ENCODE measurements around the gene RANBP10.
A peak's percentile ranks its signal among the peaks of the same experiment; 100 is the strongest.
"Not testable (repeated sequence)": the region's sequence is repeated elsewhere in the genome, so short reads cannot be mapped to it uniquely, and the experiment has no call there.

RANBP10 gene

DNA sequence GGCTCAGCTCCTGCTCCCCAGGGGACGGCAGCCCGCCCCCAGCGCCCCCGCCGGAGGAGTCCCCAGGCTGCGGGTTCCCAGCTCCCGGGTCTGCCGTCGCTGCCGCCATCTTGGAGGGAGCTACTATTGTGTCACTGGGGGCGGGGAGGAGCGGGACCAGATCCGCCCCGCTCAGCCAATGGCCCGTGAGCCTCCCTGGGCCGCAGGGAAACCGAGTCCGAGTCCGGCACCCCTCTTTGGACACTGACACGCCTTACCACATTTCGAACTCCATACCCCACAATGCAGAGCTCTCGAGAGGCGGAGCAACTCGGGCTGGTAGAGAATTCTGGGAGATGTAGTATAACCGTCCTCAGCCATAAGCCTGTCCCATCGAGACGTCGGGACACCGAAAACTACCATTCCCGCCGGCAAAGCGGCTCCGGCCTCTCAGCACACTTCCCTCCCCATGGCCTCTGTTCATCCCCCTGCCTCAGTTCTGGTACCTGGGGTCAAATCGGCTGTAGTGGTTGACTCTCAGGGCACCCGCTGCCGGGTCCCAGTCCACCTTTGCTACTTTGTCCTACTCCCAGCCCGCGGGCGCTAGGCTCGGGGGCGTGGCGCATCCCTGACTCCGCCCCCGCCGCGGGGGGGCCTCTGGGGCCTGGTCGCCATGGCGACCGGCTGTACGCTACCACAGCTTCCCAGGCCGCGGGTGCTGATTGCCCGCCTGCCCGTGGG lies at the start of gene RANBP10, which contains the start of gene TSNAXIP1:
RANBP10 (minus strand) TSS at position 133 of the 720 bp plus-strand sequence; CDS start at position 109, 24 bp downstream.
TSNAXIP1 (plus strand) TSS at position 462 of the 720 bp plus-strand sequence. CDS start 261 bp downstream, outside the sequence.
- peak; percentile 85 for DNase-seq (ENCODE audit: low read depth)

DNA sequence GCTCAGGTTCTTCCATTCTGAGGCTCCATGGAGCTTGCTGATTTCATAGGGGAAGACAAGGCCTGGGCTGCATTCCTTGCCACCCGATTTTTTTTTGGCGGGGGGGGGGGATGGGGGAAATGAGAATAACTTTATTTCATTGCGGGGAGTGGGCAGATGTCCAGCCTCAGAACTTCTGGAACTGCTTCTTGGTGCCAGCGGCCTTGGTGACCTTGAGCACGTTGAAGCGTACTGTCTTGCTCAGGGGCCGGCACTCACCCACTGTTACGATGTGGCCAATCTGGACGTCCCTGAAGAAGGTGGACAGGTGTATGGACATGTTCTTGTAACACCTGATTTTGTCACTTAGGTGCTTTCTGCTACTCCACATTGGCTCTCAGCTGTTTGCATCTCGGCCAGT lies 49.4 kb upstream of the RANBP10 start:
- DNase-seq (ENCODE audit: low read depth): no peak

DNA sequence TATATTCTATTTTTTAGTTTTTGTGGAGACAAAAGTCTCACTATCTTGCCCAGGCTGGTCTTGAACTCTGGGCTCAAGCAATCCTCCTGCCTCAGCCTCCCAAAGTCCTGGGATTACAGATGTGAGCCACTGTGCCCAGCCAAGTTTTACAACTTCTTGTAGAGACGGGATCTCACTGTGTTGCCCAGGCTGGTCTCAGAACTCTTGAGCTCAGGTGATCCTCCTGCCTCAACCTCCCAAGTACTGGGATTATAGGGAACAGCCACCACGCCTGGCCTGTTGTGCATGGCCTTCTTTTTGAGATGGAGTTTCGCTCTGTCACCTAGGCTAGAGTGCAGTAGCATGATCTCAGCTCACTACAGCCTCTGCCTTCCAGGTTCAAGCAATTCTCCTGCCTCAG lies 47.3 kb upstream of the RANBP10 start:
- no peak for DNase-seq (ENCODE audit: low read depth)

DNA sequence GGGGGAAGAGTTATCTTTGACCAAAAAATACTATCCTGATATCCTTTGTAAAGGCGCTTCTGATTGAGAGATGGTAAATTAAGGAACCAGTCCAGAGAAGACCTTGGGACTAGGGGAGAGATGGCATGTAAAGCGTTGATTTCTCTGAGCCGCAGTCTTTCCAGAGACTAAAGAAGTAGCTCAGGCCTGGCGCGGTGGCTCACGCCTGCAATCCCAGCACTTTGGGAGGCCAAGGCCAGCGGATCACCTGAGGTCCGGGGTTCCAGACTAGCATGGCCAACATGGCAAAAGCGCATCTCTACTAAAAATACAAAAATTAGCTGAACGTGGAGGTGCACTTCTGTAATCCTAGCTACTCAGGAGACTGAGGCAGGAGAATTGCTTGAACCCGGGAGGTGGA lies 41.8 kb upstream of the RANBP10 start:
- DNase-seq (ENCODE audit: low read depth): no peak

DNA sequence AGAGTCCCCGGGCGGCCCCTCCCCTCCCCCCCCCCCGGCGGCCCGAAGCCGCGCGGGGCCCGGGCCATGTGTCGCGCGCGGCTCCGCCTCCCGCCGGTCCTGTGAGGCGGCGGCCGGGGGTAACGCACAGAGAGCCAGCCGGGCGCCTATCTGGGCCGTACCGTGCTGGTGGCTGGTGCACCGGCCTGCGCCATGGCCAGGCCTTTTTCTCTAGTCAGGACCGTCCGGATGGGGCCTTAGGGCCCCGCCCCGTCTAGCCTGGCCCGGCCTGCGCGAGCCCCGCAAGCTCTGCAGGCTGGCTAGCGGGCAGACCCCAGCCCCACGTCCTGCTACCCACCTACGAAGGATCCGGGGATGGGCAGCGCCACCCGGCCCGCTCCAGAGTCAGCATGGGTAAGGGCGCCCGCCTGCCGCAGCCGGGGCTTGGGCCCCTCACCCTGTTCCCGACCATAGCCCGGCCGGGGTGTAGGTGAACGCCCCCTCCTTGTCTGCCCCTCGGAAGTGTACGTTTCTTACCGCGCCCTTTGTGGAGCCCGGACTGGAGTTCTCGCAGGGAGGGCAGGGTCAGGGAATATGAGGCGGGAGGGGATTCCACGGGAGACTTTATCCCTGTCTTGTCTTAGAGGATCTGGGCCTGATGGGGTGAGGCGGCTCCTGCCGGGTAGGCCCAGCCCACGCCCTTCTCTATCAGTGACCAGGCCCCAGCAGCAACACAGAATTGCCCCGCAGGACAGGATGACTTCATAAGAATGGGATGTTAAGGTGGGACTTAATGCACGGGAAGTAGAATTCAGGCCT lies 40.9 kb upstream of the RANBP10 start, which contains the start of gene CENPT:
CENPT (minus strand) TSS at position 630 of the 798 bp plus-strand sequence. CDS start 13,834 bp downstream, outside the sequence.
- no peak for DNase-seq (ENCODE audit: low read depth)

DNA sequence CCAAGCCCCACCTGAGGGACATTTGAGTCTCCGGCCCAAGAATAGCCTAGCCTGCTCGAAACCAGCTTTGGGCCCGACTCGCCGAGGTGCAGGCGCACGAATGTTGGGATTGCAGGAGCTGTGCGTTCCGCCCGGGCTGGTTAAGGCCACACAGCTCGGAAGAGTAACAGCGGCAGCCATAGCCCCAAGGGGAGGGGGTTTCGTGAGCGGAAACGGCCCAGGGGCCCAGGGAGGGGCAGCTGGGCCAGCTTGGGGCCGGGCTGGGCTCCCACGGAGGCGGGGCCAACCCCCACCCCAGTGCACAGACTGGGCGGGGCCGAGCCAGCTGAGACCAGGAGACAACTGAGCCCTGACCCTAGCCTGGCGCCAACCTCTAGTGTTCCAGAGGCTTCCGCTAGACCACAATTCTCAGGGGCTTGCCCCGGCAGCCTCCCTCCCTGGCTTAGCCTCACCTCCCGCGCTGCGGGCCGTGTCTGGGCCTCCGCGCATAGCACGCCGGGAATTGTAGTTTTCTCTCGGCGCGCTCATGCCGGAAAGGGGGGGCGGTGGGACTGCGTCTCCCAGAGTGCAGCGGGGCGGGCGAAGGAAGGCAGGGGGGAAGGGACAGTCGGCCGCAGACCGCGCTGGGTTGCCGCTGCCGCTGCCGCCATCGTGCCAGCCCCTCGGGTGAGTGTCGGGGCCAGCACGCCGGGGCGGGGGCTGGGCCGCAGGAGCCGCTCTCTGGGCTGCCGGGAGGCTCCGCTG lies 40.1 kb upstream of the RANBP10 start, which contains the start of gene NUTF2:
NUTF2 (plus strand) TSS at position 614 of the 744 bp plus-strand sequence. CDS start 18,198 bp downstream, outside the sequence.
- peak; percentile 93 for DNase-seq (ENCODE audit: low read depth)

DNA sequence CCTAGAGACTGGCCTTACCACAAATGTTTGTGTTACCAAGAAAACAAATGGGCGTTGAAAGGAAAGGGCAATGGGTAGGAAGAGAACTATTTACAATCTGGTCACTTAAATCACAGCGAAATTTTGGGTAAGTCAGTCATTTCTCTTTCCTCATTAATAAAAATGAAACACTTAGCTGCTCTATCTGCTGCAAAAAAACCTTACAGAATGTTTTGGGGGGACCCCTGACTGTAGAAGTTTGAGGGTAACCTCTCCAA lies 39.6 kb upstream of the RANBP10 start:
- no peak for DNase-seq (ENCODE audit: low read depth)

DNA sequence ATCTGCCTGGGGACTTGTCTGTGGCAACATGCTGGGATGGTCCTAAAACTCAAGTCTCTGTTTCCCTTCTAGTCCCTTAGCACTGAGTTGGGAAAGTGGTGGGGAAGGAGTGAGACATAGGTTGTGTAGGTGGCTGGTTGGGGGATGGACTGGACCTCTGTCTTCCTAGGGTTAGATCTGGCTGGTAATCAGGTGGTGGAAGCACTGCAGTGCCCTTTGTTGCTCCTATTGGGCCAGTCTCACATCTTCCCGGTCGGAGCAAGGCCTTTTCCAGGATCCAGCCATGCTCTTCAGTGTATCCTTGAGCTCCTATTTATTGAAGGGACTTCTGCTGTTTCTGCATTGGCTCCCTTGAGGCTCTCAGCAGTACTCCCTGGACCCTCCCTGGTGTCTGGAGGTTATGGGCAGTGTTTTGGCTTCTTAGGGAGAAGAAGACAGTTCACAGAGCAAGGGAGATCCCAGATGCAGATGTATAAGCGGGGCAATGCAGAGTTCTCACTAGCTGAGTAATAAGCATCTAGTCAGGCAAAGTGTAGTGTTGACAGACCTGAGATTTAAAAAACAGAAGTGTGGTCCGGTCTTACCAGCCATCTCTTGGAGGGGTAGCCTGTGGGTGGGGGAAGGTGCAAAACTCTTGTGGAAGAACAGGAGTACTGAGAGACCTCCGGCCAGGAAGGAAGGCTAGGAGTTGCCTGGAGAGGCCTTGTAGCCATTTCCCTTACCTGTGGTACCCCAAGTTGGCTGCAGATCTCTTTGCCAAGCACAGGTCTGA lies 39.1 kb upstream of the RANBP10 start:
- no peak for DNase-seq (ENCODE audit: low read depth)

DNA sequence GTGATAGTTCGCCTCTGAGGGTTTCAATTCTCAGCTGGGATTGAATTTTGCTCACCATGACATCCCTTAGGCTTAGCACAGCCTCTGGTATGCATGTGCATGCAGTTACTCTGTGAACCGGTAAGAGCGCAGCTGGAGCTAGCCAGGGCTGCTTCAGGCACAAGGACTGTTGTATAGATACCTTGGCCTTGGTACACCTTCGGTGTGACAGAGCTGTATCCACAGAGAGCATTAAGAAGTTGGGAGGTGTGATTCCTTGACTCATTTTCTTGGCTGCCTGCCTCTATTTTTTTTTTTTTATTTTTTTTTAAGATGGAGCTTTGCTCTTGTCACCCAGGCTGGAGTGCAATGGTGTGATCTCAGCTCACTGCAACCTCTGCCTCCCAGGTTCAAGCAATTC lies 38.1 kb upstream of the RANBP10 start:
- DNase-seq (ENCODE audit: low read depth): no peak

DNA sequence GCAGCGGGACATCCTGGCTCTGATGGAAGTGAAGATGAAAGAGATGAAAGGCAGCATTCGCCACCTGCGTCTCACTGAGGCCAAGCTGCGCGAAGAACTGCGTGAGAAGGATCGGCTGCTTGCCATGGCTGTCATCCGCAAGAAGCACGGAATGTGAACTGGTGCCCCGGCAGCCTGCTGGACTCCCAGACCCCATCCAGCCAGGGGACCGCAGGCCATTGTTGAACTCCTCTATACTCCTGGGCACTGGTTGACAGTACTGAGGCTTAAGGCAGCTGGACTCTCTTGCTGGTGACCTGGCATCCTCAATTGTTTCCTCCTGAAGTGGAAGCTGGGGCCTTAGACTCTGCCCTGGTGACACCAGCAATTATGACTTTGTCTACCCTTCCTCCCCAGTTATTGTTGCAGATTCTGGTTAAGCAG lies 37.0 kb upstream of the RANBP10 start:
- no peak for DNase-seq (ENCODE audit: low read depth)

DNA sequence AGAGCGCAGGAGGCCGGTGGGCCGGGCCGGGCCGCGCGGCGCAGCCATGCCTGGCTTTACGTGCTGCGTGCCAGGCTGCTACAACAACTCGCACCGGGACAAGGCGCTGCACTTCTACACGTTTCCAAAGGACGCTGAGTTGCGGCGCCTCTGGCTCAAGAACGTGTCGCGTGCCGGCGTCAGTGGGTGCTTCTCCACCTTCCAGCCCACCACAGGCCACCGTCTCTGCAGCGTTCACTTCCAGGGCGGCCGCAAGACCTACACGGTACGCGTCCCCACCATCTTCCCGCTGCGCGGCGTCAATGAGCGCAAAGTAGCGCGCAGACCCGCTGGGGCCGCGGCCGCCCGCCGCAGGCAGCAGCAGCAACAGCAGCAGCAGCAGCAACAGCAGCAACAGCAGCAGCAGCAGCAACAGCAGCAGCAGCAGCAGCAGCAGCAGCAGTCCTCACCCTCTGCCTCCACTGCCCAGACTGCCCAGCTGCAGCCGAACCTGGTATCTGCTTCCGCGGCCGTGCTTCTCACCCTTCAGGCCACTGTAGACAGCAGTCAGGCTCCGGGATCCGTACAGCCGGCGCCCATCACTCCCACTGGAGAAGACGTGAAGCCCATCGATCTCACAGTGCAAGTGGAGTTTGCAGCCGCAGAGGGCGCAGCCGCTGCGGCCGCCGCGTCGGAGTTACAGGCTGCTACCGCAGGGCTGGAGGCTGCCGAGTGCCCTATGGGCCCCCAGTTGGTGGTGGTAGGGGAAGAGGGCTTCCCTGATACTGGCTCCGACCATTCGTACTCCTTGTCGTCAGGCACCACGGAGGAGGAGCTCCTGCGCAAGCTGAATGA lies 36.4 kb upstream of the RANBP10 start:
- DNase-seq (ENCODE audit: low read depth): no peak

DNA sequence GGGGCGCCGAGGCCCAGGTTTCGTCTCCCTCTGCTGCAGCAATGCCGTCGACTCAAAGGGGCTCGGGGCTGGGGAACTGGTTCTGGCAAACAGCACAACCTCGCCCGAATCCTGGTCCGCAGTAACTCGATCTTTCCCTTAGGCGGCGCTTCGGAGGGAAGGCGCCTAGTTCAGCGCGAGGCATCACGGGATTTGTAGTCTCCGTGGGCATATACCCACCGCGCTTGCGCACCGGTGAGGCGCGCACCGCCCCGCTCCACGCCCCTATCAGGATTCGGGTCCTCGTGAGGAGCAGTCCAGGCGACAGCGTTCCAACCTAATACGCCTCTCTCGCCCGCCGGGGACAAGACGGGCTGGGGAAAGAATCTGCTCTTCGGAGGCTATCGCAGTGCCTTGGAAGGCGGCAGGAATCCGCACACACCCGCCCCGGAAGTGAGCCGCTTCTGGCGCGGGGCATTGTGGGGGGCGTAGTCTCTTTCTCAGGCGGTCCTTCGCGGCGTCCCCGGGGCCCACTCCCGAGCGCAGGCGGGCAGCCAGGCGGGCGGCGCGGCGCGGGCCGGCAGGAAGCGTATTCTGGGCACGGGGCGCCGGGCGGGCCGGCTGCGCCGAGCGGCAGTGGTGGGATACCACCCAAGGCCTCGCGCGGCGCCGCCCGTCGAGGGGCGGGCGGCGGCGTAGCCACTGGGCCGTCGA lies 35.6 kb upstream of the RANBP10 start, which contains the start of gene THAP11:
THAP11 (plus strand) TSS at position 505 of the 693 bp plus-strand sequence. CDS start 235 bp downstream, outside the sequence.
- DNase-seq (ENCODE audit: low read depth): peak; percentile 91

DNA sequence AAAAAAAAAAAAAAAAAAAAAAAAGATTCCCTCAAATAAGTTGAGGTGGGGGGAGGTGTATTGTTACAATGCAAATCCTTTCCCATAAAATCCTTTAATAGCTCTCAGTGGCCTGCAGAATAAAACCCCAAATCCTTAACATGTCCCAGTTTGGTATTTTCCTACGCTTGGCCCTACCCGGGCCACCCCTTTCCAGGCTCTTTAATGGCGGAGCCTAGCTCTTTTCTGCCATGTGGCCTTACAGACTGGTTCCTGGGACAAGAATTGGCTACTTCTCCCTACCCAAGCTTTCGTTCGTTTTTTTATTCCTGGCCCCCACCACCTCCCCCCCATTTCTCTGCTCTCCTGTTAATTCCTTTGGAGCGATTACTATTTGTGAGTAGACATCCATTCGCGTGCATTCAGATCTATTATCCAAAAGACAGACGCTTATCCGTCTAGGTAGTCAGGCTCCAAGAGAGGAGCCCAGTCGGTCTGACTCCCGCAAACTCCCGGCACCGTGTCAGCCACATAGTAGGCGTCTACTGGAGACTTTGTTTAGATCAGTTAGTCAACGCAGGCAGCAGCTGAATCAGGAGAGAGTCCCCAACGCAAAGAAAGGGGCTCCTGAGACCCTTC lies 34.9 kb upstream of the RANBP10 start:
- DNase-seq (ENCODE audit: low read depth): no peak

DNA sequence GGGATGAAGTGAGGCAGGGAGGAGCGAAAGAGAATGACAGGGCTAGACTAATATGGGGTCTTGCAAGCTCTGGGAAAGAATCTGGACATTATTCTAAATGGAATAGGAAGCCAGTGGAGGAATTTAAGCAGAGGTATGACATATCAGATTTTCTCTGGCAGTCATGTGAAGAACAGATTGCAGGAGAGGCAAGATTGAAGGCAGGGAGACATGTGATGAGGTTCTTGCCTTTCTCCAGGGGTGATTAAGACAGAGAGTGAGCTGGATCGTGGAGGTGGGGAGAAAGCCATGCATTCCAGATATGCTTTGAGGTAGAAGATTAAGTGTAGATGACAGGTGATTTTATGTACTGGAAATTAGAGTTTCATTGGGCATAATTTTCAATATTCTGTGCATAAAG lies 31.5 kb upstream of the RANBP10 start:
- no peak for DNase-seq (ENCODE audit: low read depth)

DNA sequence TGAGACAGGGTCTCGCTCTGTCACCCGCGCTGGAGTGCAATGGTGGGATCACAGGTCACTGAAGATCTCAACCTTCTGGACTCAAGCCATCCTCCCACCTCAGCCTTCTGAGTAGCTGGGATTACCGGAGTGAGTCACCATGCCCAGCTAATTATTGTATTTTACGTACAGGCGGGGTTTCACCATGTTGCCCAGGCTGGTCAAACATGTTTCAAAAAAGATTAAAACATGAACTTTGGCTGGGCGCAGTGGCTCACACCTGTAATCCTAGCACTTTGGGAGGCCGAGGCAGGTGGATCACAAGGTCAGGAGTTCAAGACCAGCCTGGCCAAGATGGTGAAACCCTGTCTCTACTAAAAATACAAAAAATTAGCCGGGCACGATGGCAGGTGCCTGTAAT lies 30.8 kb upstream of the RANBP10 start:
- DNase-seq (ENCODE audit: low read depth): not testable (repeated sequence)

DNA sequence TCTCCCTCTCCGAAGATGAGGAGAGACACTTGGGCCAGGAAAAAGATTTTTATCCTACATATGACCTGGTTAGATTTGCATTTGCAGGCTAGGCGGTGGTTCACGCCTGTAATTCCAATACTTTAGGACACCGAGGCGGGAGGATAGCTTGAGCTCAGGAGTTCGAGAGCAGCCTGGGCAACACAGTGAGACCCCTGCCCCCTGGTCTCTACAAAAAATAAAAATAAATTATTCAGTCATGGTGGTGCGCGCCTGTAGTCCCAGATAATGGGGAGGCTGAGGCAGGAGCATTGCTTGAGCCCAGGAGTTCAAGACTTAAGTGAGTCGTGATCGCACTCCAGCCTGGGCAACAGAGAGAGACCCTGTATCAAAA lies 27.9 kb upstream of the RANBP10 start:
- no peak for DNase-seq (ENCODE audit: low read depth)

DNA sequence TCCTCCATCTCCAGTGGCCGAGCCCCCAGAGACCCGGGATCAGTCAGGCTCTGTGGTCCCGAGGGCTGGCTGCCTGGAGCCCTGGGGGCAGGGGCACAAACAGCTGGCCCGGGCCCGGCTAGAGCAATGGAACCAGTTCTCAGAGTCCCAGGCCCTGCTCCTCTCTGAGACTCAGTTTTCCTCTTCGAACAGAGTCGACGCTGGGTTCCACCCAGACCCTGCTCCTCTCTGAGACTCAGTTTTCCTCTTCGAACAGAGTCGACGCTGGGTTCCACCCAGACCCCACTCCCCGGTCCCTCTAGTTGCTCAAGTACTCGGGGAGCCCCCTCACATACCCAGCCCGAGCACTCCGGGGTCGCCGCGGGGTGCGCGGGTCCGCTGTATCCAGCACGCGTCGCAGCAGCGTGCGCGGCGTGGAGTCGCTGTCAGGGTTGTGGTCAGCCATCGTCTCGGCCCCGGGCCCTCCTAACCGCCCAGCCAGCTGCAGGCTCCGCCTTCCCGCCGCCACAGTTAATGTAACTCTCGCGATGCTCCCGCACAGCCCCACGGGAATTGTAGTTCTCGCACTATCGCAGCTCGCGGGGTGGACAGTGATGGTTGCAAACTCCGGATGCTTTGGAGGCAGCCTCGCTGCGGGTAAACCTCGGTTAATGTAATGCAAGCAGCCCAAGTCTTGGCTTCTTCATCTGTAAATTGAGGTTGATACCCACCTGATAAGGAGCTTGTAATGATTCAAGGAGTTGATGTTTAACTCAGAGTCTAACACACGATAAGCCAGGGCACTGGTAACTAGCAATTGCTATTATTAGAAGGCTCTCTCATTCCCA lies 27.3 kb upstream of the RANBP10 start:
- DNase-seq (ENCODE audit: low read depth): peak; percentile 87

DNA sequence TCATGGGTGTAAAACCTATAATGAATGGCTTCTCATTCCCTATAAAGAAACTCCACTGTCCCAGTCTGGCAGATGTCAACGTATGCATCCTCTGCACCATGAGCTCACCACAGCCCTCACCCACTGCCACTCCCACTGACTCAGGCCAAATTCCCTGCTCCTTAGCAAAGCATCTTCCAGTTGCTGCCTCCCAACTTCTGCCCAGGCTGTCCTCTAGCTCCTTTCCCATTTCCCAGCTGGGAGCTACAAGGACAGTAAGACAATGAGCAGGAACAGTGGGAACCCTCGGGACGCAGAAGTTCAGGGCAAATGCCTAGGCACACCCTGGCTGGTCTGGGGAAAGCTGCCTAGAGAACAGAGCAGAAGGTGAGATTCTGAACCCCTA lies 26.7 kb upstream of the RANBP10 start:
- DNase-seq (ENCODE audit: low read depth): no peak

DNA sequence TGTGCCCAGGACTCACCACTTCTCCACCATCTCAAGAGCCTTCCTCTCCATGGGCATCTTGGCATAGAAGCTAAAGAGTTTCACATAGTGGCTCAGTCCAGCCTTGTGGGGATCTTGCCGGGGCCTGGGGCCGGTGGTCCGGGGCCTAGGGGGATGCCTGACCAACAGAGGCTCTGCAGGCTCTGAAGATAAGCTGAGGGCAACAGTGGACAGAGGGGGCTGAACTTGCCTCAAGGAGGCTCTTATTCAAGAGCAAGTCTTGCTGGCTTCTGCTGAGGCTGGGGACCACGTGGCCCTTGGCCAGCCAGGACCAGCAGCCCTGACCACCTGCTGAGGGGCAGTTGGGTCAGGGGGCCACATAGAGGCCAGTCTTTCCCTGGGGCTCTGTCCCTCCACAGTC lies 22.3 kb upstream of the RANBP10 start:
- no peak for DNase-seq (ENCODE audit: low read depth)
